NT2/D1 (cell line): ENCODE data around the gene MYO9B.

Experiments
- YY1 ChIP-seq: IDR thresholded peaks from 2 replicates; pipeline ENCODE4 v1.6.1; 2011; ENCODE audit not compliant: insufficient read length, insufficient read depth
- ZNF274 ChIP-seq: IDR thresholded peaks from 2 replicates; pipeline ENCODE4 v1.6.1; 2011; ENCODE audit warnings: mild to moderate bottlenecking, low read depth, low read length

DNA sequence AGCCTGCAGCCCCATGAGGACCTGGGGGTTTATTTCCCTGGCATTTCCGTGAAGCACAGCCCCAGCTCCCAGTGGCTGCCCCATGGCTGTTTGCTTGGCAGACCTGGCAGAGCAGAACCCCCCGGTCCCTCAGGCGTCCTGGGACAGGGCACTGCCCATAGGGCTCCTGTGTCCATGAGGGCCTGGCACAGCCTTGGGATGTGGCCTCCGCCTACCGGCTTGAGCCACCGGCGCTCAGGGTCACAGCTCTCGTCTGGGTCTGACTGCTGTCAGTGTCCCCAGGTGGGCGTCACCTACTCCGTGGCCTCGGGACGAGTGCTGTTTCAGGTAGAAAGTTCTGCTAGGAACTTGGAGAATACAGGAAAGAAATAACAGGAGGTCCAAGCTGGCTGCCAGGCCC, 52.8 kb downstream of the MYO9B start:
- no peak for TF ChIP-seq YY1
- no peak for TF ChIP-seq ZNF274
